Measurements from ENCODE around the gene TENM4.

GRCh38 chr11:79147011-79147410, 293.8 kb downstream of the TENM4 start:
- TF ChIP-seq EZH2 (IDR thresholded peaks at IDR 0.05) (no peak), POLR2AphosphoS5 (IDR thresholded peaks at IDR 0.05; ENCODE audit: borderline replicate concordance, low read depth, low read length) (no peak), FOXP2 (optimal IDR thresholded peaks at IDR 0.05; ENCODE audit: control extremely low read depth, extremely low read length, insufficient read depth) (no peak)
